GM19193 (cell line): ENCODE measurements around the gene CDKN1C.

Experiments
- POLR2A ChIP-seq: IDR thresholded peaks from 4 replicates; pipeline ENCODE4 v1.6.1; 2011; ENCODE audit not compliant: insufficient read depth, insufficient read length; ENCODE audit errors: extremely low read depth

CDKN1C gene

GRCh38 chr11:2927121-2927800 lies 41.7 kb upstream of the CDKN1C start:
- no peak for TF ChIP-seq POLR2A

- no peak for TF ChIP-seq POLR2A
Measured at GRCh38 chr11:2926611-2927051, 41.1 kb upstream of the CDKN1C start.

GRCh38 chr11:2924821-2925675 lies 39.5 kb upstream of the CDKN1C start:
- no peak for TF ChIP-seq POLR2A

GRCh38 chr11:2924381-2924780 lies 38.8 kb upstream of the CDKN1C start:
- no peak for TF ChIP-seq POLR2A

- no peak for TF ChIP-seq POLR2A
Measured at GRCh38 chr11:2923446-2924375, 38.1 kb upstream of the CDKN1C start.

GRCh38 chr11:2922655-2923054 lies 37.1 kb upstream of the CDKN1C start:
- no peak for TF ChIP-seq POLR2A

- TF ChIP-seq POLR2A, result no peak
Measured at GRCh38 chr11:2921742-2922493, 36.3 kb upstream of the CDKN1C start.

- no peak for TF ChIP-seq POLR2A
Measured at GRCh38 chr11:2921261-2921660, 35.7 kb upstream of the CDKN1C start.

GRCh38 chr11:2920343-2920742 lies 34.8 kb upstream of the CDKN1C start:
- TF ChIP-seq POLR2A, result no peak

GRCh38 chr11:2919837-2920236 lies 34.3 kb upstream of the CDKN1C start:
- no peak for TF ChIP-seq POLR2A

GRCh38 chr11:2919188-2919587 lies 33.6 kb upstream of the CDKN1C start:
- TF ChIP-seq POLR2A, result no peak

GRCh38 chr11:2917842-2918490 lies 32.4 kb upstream of the CDKN1C start:
- TF ChIP-seq POLR2A, result no peak

- no peak for TF ChIP-seq POLR2A
Measured at GRCh38 chr11:2916892-2917645, 31.5 kb upstream of the CDKN1C start.

- TF ChIP-seq POLR2A, result no peak
Measured at GRCh38 chr11:2916114-2916891, 30.7 kb upstream of the CDKN1C start.
